Measurements from ENCODE around the gene CIB4. TPM values are rescaled to one million over a fixed set of nuclear protein-coding genes. Genes with fewer than 3 reads are reported as not detected.
A peak's percentile ranks its signal among the peaks of the same experiment; 100 is the strongest.

The CIB4 gene
- total and polyA plus RNA-seq, 9 of the 15 experiments (the other 6 are each of a cell fraction or from before 2014, with no cell fraction given), result not detected

DNA sequence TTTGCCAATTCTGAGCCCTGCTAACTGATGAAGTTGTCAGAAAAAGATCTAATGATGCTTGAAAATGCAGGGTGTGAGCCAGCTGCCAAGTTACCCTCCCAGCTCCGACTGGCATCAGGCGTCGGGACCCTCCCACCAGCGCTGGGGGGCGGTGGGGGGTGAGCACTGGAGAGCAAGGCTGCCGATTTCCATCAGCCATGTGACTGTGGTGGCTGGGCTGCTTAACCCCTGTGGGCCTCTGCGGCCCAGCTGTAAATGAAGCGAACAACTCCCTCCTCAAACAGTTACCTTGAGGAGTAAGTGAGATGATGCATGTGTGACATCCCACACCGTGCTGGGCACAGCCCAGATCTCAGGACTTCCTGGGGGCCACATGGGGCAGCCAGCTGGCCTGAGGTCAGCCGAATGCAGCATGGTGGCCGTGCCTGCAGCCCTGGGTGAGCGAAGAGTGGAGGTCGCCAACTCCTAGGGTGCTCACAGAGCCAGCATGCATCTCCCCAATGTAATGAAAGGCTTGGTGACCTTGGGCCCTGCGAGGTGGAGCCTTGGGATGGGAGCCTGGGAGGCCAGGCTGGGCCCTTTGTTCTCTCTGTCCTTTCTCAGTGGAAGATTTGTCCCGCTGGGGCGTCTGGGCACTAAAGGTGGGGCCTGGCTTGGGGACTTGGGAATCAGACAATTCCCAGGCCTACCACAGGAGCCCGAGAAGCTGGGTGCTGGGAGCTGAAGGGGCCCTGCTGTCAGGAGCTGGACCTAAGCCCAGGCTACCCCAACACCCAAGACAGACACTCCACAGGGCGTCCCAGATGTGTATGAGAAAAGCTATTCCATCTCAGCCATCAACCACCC is 25.1 kb downstream of the CIB4 start:
- POLR2A ChIA-PET, result interaction anchor here (0.8 to 1.3 kb wide), 2 partner anchors 9 to 15 kb away, joined by 3 read pairs; no protein-coding TSS in a partner anchor
- peak; percentile 37 for FAIRE-seq
- Histone ChIP-seq H2AFZ (ENCODE audit: low read depth, low read length) (no peak overlapping the region), H3K4me3 (no peak overlapping the region), H3K36me3 (ENCODE audit: control insufficient read depth, insufficient read depth, low read length) (no peaks in the 10 kb centered on the region), H3K79me2 (ENCODE audit: control insufficient read depth, insufficient read depth, low read length) (no peaks in the 10 kb centered on the region), H3K9me3 (replicated peaks; ENCODE audit: control insufficient read depth, insufficient read depth, low read depth, low read length) (no peaks in the 10 kb centered on the region), H3K9me1 (ENCODE audit: control insufficient read depth, insufficient read depth, low read length) (no peaks in the 10 kb centered on the region), H4K20me1 (replicated peaks; ENCODE audit: control insufficient read depth, insufficient read depth, low read length) (peaks cover 4% of the 10 kb centered on the region; the same call in 1 of the 2 replicates), H3K9ac (ENCODE audit: insufficient read depth in 1 of 2, low read depth in 2 of 2, low read length in 2 of 2) (0 out of 4 replicates have a peak overlapping the region, but pooled peaks of 1 of the 2 experiments have one; percentile 7), H3K27me3 (ENCODE audit: control insufficient read depth in 2 of 2, insufficient read depth in 2 of 2, low read length in 2 of 2) (peaks cover 46 to 85% of the 10 kb centered on the region in 2 experiments), H3K4me2 (ENCODE audit: insufficient read depth, low read length) (no peak overlapping the region), H3K27ac (ENCODE audit: extremely low read depth, low read depth, low read length) (no peak overlapping the region), H3K4me1 (replicated peaks in 1 of 2; ENCODE audit: control insufficient read depth in 2 of 2, insufficient read depth in 2 of 2, low read length in 2 of 2) (peaks cover 0 to 6% of the 10 kb centered on the region in 2 experiments; a peak in 1 of 5 replicates)
- DNase-seq (ENCODE audit: extremely low read depth in 1 of 4, low spot score in 3 of 4), result no peak
- intact Hi-C loops (cut with micrococcal nuclease), result no loop called here
- no peak for ATAC-seq
- in situ Hi-C loops (cut with MboI), result no loop called here
- no TSS peak for BruUV-seq (replicated peaks)
- TF ChIP-seq, protein P1, sequence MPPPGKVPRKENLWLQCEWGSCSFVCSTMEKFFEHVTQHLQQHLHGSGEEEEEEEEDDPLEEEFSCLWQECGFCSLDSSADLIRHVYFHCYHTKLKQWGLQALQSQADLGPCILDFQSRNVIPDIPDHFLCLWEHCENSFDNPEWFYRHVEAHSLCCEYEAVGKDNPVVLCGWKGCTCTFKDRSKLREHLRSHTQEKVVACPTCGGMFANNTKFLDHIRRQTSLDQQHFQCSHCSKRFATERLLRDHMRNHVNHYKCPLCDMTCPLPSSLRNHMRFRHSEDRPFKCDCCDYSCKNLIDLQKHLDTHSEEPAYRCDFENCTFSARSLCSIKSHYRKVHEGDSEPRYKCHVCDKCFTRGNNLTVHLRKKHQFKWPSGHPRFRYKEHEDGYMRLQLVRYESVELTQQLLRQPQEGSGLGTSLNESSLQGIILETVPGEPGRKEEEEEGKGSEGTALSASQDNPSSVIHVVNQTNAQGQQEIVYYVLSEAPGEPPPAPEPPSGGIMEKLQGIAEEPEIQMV (tag; conservative IDR thresholded peaks at IDR 0.05; ENCODE audit: low read depth), result no peak
- no peak for TF ChIP-seq MCM5 (IDR thresholded peaks at IDR 0.05; ENCODE audit: low read depth)
- no peak for TF ChIP-seq NR2C2 (CRISPR knock-in tag; IDR thresholded peaks at IDR 0.05)
- TF ChIP-seq NR2C2 (tag; IDR thresholded peaks at IDR 0.05), result no peak
- TF ChIP-seq ZNF644 (tag; IDR thresholded peaks at IDR 0.05; ENCODE audit: low read depth), result no peak
- no peak for TF ChIP-seq ZNF445 (CRISPR knock-in tag; IDR thresholded peaks at IDR 0.05; ENCODE audit: low read depth)
- CTCF ChIA-PET (ENCODE audit: low intra/inter-chr PET ratio), result no interaction called here
- under 1% methylated on average over 18 of the region's 18 CpGs for WGBS (ENCODE audit: insufficient coverage, low coverage, missing lambda C conversion rate)
